Testis (tissue), 3 donors: ENCODE measurements around the gene SMC1B. TPM values are rescaled to one million over a fixed set of nuclear protein-coding genes. Genes with fewer than 3 reads are reported as not detected.
"Not testable (repeated sequence)": the region's sequence is repeated elsewhere in the genome, so short reads cannot be mapped to it uniquely, and the experiment has no call there.

Experiments
- DNase-seq: peaks from one replicate; pipeline ENCODE4 v3.0.0-alpha.2; 2019
- H3K27ac ChIP-seq, 2 donors: fragments of 200-600 bp; sonication (generic); one replicate each; pipeline ENCODE4 v1.5.1; 2019
- H3K27me3 ChIP-seq: fragments of 200-600 bp; sonication (generic); one replicate; pipeline ENCODE4 v1.5.1; 2019
- H3K36me3 ChIP-seq: fragments of 200-600 bp; sonication (generic); one replicate; pipeline ENCODE4 v1.5.1; 2017; ENCODE audit warnings: low read depth; ENCODE audit errors: missing control alignments
- H3K4me1 ChIP-seq: fragments of 200-600 bp; sonication (generic); one replicate; pipeline ENCODE4 v1.5.1; 2019
- H3K4me3 ChIP-seq, 2 donors: fragments of 200-600 bp; sonication (generic); one replicate each; pipeline ENCODE4 v1.5.1; 2017 to 2019
- H3K9me3 ChIP-seq: fragments of 200-600 bp; sonication (generic); one replicate; pipeline ENCODE4 v1.5.1; 2017
- POLR2A ChIP-seq: fragments of 450-650 bp; IDR thresholded peaks from one replicate; pipeline ENCODE4 v1.6.1; 2017; ENCODE audit warnings: antibody characterized with exemption, mild to moderate bottlenecking, moderate library complexity
- WGBS, 2 donors: methylation state at CpG; one replicate each; pipeline ENCODE4 v1.1.5; 2018; 5-methylcytosine and 5-hydroxymethylcytosine counted together
- intact Hi-C: fragments of 100-400 bp; cut with DNase I; formaldehyde crosslinking; loops from one replicate; pipeline ENCODE4 v1.15.1; 2023; ENCODE audit warnings: low total_unique reads
- polyA plus RNA-seq: library from polyadenylated mRNA; stranded (reverse); fragments of 350-450 nt; fragmentation: Illumina TruSeq; extraction: RNeasy Lipid Tissue Mini Kit (QIAGEN cat#74804); gene quantifications from one replicate; pipeline ENCODE4 v1.2.3, GENCODE V29; 2014; ENCODE audit warnings: low read depth, low replicate concordance; ENCODE audit not compliant: insufficient read depth
- total RNA-seq, 2 donors: library from RNA; depleted of rRNA; stranded (reverse); fragments of >200 nt; gene quantifications; one replicate each; pipeline ENCODE4 v1.2.3, GENCODE V29; 2016
- TF ChIP-seq, protein P1 (sequence below), 3 experiments: fragments of 450-650 bp in 2 of 3; fragments of 200-600 bp in 1 of 3; sonication (generic) in 1 of 3; IDR thresholded peaks; one replicate each; pipeline ENCODE4 v1.5.1; 2016 to 2019; ENCODE audit warnings: antibody characterized with exemption in 3 of 3, mild to moderate bottlenecking in 2 of 3, moderate library complexity in 1 of 3

Gene SMC1B
- total and polyA plus RNA-seq, 3 donors from 2014 or later = 10.1 to 46.8 (median 24.7) TPM

- no peak for DNase-seq
- Histone ChIP-seq H3K27ac (no peak overlapping the region), H3K4me3 (no peak overlapping the region), H3K27me3 (no peaks in the 10 kb centered on the region), H3K36me3 (no peaks in the 10 kb centered on the region), H3K4me1 (no peaks in the 10 kb centered on the region), H3K9me3 (no peaks in the 10 kb centered on the region)
- no peak for TF ChIP-seq POLR2A
- TF ChIP-seq, protein P1, sequence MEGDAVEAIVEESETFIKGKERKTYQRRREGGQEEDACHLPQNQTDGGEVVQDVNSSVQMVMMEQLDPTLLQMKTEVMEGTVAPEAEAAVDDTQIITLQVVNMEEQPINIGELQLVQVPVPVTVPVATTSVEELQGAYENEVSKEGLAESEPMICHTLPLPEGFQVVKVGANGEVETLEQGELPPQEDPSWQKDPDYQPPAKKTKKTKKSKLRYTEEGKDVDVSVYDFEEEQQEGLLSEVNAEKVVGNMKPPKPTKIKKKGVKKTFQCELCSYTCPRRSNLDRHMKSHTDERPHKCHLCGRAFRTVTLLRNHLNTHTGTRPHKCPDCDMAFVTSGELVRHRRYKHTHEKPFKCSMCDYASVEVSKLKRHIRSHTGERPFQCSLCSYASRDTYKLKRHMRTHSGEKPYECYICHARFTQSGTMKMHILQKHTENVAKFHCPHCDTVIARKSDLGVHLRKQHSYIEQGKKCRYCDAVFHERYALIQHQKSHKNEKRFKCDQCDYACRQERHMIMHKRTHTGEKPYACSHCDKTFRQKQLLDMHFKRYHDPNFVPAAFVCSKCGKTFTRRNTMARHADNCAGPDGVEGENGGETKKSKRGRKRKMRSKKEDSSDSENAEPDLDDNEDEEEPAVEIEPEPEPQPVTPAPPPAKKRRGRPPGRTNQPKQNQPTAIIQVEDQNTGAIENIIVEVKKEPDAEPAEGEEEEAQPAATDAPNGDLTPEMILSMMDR (IDR thresholded peaks at IDR 0.05) = no peak
- WGBS, 2 donors = 73 to 74% methylated on average over 8 to 15 of the region's 15 CpGs
- intact Hi-C loops = no loop called here
These were observed 114.4 kb downstream of the SMC1B start for GRCh38 chr22:45298934-45299505.

- no peaks in the 10 kb centered on the region for H3K36me3 ChIP-seq
- H3K4me3 ChIP-seq = no peak overlapping the region
- WGBS, 2 donors = 85% methylated on average over 13 of the region's 13 CpGs
These were observed 116.6 kb downstream of the SMC1B start for GRCh38 chr22:45296628-45297297.

GRCh38 chr22:45295492-45295891 is 117.9 kb downstream of the SMC1B start:
- Histone ChIP-seq H3K27ac (no peak overlapping the region), H3K4me3 (no peak overlapping the region), H3K27me3 (no peaks in the 10 kb centered on the region), H3K9me3 (no peaks in the 10 kb centered on the region), H3K4me1 (no peaks in the 10 kb centered on the region), H3K36me3 (no peaks in the 10 kb centered on the region)
- DNase-seq = no peak
- intact Hi-C loops = no loop called here
- TF ChIP-seq, protein P1 (IDR thresholded peaks at IDR 0.05) = no peak
- no peak for TF ChIP-seq POLR2A
- WGBS, 2 donors = 87 to 91% methylated on average over 9 of the region's 9 CpGs

More at GRCh38 chr22:45296628-45297297, 116.6 kb downstream of the SMC1B start:
- Histone ChIP-seq H3K9me3 (no peaks in the 10 kb centered on the region), H3K27me3 (no peaks in the 10 kb centered on the region), H3K27ac (no peak overlapping the region), H3K4me1 (no peaks in the 10 kb centered on the region)
- intact Hi-C loops = no loop called here
- DNase-seq = no peak
- TF ChIP-seq, protein P1 (IDR thresholded peaks at IDR 0.05) = no peak
- no peak for TF ChIP-seq POLR2A

- H3K4me1 ChIP-seq, H3K36me3 ChIP-seq, H3K27me3 ChIP-seq, intact Hi-C loops, DNase-seq, H3K9me3 ChIP-seq, H3K4me3 ChIP-seq, H3K27ac ChIP-seq: not testable (repeated sequence)
- 86 to 89% methylated on average over 6 of the region's 6 CpGs for WGBS, 2 donors
These were observed 118.4 kb downstream of the SMC1B start for GRCh38 chr22:45295004-45295403.

Other genes with a start within 250 kb of the SMC1B start
- gene NUP50, start 249.7 kb downstream of the SMC1B start, total RNA-seq = 100 to 1,000 TPM; 119 to 120 TPM
- gene NUP50, start 249.7 kb downstream of the SMC1B start, polyA plus RNA-seq = 66.2 TPM
- 10 to 100 TPM; 62.4 to 62.9 TPM for gene KIAA0930, start 172.7 kb downstream of the SMC1B start, total RNA-seq
- 77.5 TPM for gene KIAA0930, start 172.7 kb downstream of the SMC1B start, polyA plus RNA-seq
- not detected for gene UPK3A, start 128.7 kb downstream of the SMC1B start, total RNA-seq
- not detected for gene UPK3A, start 128.7 kb downstream of the SMC1B start, polyA plus RNA-seq
- gene FAM118A, start 103.7 kb downstream of the SMC1B start, total RNA-seq = 100 to 1,000 TPM in 1 of 2 donors, 10 to 100 TPM in 1; 80.2 to 104 TPM
- 70.8 TPM for gene FAM118A, start 103.7 kb downstream of the SMC1B start, polyA plus RNA-seq
- 10 to 100 TPM; 20.3 to 38.5 TPM for gene RIBC2, start 94 bp upstream of the SMC1B start, total RNA-seq
- gene RIBC2, start 94 bp upstream of the SMC1B start, polyA plus RNA-seq = 66.7 TPM
- gene FBLN1, start 89.3 kb upstream of the SMC1B start, total RNA-seq = 10 to 100 TPM; 32.4 to 42.2 TPM
- 154 TPM for gene FBLN1, start 89.3 kb upstream of the SMC1B start, polyA plus RNA-seq